NCI-H446 (cell line): ENCODE results near the gene AMZ2.

Experiments used
- DNase-seq, 2 experiments: peaks; one replicate each; lab custom pipeline; 2025; lab: John Stamatoyannopoulos, UW

The AMZ2 gene

DNA sequence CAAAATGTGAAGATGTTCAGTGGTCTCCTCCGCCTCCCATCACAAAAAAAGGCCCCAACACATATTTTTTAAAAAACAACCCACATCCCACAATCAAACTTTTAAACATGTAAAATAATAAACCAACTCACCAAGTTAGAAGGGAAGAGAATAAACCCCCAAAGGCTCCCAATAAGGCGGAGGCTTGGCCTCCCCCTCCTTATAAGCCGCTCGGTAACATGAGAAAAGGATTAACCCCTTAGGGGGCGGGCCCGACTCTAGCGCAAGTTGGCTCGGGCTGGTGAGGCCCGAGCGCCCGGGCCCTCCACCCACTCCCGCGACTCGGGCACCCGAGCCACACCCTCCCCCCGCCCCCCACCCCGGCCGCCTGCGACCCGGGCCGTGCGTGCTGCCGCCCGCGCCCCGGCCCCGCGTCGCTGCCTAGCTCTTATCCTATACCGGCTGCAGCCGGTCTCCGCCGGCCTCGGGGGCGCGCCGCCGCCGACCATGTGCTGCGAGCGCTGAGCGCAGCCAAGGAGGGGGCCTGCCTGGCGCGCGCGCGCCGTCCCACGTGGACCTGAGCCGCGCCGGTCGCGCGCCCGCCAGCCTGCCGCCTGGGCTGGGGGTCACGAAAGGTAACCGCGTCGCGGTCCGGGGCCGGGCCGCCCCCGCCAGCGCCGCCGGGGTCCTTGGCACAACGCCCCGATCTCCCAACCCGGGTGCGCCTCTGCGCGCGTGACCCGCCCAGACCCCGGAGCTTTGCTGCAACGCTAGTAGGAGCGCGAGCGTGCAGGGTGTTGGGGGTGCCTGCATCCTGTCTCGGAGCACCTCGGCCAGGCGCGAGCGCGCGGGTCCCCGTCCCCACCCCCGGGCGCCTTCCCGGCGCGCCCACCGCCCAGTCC, 43.4 kb downstream of the AMZ2 start, which contains the start of the genes ARSG and SLC16A6:
Gene ARSG (plus strand): TSS at position 541 of the 881 bp plus-strand sequence. CDS start 15,999 bp downstream, outside the sequence.
Gene SLC16A6 (minus strand): TSS at position 173 of the 881 bp plus-strand sequence. CDS start 12,807 bp downstream, outside the sequence.
- peak; percentile 41 to 80 for DNase-seq

DNA sequence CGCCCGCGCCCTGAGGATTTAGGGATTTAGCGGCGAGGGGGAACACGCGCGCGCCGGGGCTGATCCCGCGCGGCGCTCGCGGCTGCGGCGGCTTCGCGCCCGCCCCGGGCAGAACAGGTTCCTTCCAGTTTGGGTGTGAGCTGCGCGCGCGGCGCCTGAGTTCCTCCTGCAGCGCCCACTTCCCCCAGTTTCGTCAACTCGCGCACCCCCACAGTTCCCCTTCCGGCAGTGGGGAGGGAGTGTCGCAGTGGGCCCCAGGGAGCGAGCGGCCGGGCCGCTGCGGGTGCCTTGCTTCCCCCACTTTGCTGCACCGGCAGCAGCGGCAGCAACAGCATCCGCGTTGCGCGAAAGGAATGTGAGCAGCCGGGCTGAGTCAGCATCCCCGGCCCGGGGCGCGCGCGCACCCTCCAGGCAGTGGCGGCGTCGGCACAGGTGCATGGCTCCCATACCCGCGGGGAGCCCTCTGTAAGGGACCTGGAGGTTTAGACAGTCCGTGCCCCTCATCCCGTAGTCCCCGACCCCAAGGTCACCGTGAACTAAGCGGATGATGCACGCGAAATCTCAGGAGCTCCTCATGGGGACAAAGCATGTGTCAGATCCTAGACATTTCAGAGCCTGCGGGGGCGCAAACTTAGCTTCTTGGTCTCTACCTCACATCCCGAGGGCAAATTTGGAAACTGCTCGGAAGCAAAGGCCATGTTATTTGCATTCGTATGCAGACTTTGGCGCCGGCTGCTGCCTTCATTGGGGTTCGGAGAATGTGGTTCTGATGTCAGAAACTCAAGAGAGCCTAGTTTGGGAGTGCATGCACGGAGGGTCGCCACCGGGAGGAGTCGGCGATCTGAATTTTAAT, 44.2 kb downstream of the AMZ2 start:
- DNase-seq: peak; percentile 51

DNA sequence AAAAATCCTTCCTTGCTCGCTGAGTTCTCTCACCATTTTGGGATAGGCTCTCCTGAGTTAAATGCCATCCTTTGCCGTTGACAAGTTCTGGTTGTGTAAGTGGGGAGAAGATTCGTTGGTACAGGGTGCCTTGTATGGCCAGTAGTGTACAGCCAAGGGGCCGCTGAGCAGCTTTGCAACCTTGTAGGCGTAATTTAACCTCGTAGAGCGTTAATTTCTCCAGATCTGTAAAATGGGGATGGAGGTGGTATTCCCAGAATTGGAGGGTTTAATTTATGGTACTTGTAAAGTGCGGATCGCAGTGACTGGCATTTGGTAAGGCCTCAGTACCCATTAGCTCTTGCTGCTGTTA, 44.8 kb downstream of the AMZ2 start:
- no peak for DNase-seq

DNA sequence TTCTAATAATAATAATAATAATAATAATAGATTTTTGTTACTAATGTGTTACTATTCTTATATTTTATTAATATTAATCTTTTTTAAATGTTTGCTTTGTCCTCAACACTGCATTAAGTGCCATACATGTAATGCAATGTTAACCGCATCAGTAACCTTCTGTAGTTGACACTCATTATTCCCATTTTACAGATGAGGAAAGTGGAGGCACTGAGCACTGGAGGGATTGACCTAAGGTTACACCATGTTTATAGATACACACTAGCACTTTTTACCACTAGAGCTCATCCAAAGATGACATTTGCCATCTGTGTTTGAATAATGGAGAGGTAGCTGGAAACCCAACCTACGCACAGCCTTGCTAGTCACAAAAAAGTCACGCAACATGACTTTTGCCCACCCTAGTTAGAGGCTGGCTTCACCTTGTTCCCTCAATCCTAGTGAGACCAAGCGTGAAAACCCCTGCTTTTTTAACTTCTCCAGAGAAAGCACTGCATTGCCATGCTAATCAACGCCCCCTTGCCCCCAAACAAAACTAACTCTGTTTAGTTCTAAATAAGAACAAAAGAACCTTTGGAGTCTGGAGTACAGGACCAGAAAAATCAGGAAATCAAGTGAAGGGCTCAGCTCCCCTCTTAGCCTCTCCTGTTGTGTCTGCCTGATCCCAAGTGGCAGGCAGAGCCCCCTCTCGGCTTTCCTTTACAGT, 45.8 kb downstream of the AMZ2 start:
- DNase-seq: no peak

DNA sequence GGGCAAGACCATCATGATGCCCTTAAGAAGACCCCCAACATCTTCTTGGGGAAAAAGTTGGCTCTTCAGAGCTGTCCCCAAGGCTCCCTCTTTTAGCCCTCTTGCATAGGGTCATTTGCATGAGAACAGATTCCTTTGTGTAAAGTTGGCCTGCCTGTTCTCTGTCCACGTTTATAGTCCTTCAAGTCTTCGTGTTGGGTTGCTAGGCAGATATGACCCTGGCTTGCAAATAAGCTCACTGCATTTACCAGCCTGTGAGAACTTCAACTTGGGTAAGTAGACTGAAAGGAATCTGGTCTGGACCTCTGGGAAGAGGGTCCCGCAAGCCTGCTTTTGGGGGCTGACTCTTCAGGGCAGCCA, 46.3 kb downstream of the AMZ2 start:
- DNase-seq: no peak

DNA sequence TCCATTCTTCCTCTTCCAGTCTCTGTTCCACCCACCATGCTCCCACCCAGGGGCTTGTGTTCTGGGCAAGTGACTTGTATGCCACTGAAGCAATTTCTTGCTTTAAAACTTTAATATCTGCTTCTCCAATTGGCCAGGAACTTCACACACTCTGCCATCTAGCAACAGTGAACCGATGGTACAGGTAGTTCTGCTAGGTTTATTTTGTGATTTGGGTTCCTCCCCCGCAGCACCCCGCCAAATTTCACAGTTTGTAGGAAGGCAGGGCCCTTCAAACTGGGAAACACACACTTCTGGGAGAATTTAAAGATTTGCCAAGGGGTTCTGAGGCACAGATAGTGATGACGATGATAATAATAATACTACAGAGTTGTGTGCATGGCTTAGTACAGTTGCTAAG, 46.8 kb downstream of the AMZ2 start:
- no peak for DNase-seq

DNA sequence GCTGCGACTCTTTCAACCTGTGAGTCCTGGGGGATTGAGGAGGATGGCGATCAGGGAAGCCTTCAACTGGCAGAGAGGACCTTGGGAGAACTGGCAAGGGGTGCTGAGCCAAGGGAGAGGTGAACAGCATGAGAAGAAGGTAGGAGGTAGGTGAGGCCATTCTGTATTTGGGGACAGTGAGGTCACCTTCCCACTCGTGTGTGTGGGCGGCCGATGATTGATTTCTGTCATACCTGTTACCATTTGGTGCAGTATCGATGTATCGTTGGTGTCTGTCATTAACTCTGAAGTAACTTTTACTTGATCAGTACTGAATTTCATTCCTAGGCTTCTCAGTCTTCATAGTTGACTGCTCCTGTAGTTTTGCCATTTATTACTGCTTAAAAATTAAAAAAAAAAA, 47.2 kb downstream of the AMZ2 start:
- DNase-seq: no peak

DNA sequence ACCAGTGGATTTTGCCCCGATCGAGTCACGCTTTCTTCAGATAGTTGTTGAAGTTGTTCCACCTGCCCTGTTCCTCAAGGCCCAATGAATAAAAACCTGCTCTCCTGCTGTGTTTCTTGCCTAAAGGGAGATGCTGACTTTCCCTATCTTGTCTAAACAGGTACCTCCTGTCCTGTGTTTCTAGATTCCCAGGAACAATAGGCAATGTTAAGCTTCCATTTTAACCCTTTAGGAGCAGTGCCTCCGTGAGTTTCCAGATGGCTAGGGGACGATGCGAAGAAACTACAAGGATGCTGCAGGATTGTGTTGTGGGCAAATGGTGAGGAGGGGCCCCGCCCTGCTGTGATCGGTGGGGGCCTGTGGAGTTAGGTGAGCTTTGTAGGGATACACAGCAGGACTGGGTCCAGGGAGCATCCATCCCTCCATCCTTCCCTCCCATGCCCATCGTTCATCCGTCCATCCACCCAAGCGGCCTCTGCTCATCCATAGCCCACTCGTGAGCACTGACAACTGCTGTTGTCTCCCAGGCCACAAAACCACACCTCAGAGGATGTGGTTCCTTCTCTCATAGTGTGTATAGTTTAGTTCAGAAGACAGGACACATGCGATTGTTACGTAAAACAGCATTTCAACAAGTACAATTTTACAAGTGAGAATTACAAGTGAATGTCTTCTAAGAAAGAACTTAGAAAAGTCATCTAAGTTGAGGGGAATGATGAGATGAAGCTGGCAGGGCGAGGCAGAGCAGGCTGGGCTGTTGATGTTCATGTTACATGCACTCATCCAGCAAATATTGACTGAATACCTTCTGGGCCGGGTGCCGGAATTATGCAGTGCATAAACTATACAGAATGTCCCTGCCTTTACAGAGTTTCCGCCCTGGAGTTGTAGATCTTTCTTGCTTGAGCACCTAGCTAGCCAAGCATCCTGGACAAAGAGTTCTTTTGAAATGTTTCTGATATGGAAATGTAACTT, 48.7 kb downstream of the AMZ2 start:
- peak; percentile 57 to 68 for DNase-seq

DNA sequence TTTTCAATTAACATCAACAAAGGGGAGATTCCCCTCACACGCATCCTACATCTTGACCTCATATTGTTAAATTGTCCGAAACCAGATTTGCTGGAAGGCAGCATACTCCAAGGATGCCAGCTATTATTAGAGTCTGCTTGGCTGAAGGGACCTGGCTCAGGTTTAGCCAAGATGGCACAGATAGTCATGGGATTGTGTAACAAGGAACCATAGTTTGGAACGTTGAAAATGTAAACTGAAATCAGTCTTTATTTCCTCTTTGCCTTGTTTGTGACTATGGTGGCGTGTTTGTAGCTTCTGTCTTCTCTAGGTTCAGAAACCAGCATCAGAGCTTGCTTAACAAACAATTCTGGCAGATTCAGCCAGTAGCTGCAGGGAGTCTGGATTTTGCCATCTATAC, 49.4 kb downstream of the AMZ2 start:
- DNase-seq: peak; percentile 57 to 68

DNA sequence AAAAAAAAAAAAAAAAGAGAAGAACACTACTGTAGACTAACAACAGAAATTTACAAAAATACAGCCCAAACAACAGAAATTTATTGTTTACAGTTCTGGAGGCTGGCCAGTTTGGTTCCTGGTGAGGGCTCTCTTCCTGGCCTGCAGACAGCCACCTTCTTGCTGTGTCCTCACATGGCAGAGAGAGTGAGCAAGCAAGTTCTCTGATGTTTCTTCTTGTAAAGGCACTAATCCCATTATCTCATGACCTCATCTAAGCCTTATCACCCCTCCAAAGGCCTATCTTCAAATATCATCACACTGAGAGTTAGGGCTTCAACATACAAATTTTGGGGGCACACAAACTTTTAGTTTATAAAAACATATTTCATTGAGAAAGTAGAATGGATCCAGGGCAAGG, 50.8 kb downstream of the AMZ2 start:
- no peak for DNase-seq

DNA sequence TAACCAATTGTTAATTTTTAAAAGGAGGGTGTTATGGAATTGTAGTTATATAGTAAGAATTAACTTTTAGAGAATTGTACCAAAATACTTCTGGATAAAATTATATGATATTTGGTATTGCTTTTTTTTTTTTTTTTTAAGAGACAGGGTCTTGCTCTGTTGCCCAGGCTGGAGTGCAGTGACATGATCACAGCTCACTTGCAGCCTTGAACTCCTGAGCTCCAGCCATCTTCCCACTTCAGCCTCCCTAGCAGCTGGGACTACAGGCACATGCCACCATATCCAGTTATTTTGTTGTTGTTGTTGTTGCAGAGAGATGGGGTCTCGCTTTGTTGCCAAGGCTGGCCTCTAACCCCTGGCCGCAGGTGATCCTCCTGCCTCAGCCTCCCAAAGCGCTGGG, 52.0 kb downstream of the AMZ2 start:
- DNase-seq: no peak

DNA sequence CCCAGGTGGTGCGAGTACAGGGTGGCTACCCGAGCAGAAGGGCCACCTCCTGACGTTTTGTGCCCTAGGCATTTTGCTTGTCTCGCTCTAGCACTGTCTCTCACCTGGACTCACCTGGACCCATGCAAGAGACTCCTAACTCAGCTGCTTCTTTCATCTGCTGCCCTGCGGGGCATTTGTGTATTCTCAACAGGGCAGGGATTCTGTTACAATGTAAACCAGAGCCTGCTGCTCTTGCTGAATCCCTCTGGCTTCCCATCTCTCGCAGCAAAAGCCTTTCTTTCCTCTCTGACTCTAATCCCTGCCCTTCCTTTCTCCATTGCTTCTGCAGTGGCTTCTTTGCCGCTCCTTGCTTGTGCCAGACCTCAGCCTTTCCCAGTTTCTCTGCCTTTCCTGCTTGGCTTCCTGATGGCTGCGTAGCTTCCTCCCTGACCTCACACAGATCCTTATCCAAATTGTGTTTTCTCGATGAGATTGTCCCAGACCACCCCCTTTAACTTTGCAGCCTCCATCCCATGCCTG, 53.7 kb downstream of the AMZ2 start:
- no peak for DNase-seq

DNA sequence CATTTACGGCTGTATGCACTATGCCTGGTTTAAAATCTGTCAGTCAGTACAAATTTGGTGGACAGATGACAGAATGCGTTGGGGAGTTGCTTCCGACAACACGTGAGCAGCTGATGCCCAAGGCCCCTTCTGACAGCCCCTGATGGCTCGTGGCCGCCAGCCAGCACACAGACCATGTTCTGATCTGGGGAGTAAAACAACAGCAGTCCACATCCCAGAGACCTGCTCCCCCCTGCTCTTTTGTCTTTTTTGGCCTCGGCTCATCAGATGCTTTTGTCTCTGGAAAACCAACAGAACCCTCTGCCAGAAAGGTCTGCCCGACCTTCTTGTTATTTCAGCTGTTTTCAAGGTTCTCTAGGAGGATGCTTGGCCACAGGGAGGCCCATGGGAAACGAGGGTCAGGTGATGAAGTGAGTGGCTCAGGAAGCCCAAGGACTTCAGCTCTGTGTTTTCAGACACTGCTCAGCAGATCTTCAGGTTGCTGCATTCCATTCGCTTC, 54.3 kb downstream of the AMZ2 start:
- DNase-seq: peak; percentile 11 to 62

DNA sequence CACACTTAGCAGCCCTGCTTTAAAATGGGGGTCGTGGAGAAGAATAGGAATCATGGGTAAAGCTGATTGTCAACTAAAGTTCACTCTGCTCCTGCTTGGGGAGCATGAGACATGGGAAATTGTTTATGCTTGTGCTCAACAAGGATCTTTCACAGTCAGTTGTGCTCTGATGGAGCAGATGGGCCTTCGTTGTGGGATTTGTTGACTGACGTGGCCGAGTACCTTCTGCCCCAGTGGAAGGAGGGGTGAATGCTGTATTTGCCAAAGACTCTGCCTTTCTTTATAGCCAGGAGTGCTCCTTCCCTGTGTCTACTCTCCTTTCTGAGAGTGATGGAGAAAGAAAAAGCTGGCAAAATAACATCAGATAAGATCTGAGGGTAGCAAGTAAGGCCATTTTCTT, 54.8 kb downstream of the AMZ2 start:
- peak; percentile 20 to 66 for DNase-seq

DNA sequence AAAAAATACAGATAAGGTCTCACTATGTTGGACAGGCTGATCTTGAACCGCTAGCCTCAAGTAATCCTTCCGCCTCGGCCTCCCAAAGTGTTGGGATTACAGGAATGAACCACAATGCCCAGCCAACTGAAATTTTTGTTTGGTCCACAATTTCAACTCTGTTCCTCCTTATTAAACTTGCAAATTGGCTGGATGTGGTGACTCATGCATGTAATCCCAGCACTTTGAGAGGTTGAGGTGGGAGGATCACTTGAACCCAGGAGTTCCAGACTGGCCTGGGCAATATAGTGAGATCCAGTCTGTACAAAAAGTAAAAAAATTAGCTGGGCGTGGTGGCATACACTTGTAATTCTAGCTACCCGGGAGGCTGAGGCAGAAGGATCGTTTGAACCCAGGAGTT, 56.9 kb downstream of the AMZ2 start:
- DNase-seq: no peak

DNA sequence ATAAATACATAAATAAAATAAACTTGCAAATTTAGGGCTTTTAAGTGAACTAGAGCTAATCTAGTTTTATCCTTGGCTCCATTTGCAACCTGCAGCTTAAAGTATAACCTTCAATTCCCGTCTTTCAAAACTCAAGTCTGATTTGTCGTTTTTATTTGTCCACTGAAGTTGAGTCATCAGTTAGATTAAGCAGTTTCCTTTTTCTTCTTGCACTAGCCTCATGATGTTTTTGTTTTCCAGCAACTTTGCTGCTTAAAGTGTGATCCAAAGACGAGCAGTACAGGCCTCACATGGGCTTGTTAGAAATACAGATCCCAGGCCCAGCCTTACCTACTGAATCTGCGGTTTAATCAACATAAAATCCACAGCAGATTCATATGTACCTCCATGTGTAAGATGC, 57.3 kb downstream of the AMZ2 start:
- no peak for DNase-seq
